ENCODE results near the gene GREB1. TPM values are rescaled to one million over a fixed set of nuclear protein-coding genes. Genes with fewer than 3 reads are reported as not detected.

The GREB1 gene
- total and polyA plus RNA-seq, 2 of the 13 experiments (the other 11 are each of a cell fraction or from before 2014, with no cell fraction given), result 31.3 to 61.2 TPM

- TF ChIP-seq ATF2 (CRISPR knock-in tag; IDR thresholded peaks at IDR 0.05) (peak; percentile 96), ZNF329 (CRISPR knock-in tag; IDR thresholded peaks at IDR 0.05; ENCODE audit: low read depth) (no peak; the same call in 1 of the 2 replicates), HOXA9 (CRISPR knock-in tag; IDR thresholded peaks at IDR 0.05; ENCODE audit: borderline replicate concordance) (no peak), ZNF878 (CRISPR knock-in tag; IDR thresholded peaks at IDR 0.05) (peak; percentile 96), ZNF652 (CRISPR knock-in tag; IDR thresholded peaks at IDR 0.05; ENCODE audit: borderline replicate concordance, low read depth) (peak; percentile 76; the same call in 1 of the 2 replicates), SCMH1 (CRISPR knock-in tag; IDR thresholded peaks at IDR 0.05; ENCODE audit: borderline replicate concordance) (no peak), CENPX (CRISPR knock-in tag; IDR thresholded peaks at IDR 0.05) (no peak), ZSCAN20 (CRISPR knock-in tag; IDR thresholded peaks at IDR 0.05; ENCODE audit: borderline replicate concordance) (peak; percentile 67; the same call in 1 of the 2 replicates), TGIF2 (CRISPR knock-in tag; IDR thresholded peaks at IDR 0.05) (peak; percentile 48; the same call in 1 of the 2 replicates), FOXA3 (CRISPR knock-in tag; IDR thresholded peaks at IDR 0.05) (peak; percentile 99), MED8 (CRISPR knock-in tag; IDR thresholded peaks at IDR 0.05; ENCODE audit: insufficient replicate concordance) (peak; percentile 99), ZNF761 (CRISPR knock-in tag; conservative IDR thresholded peaks at IDR 0.05) (peak; percentile 56; the same call in 1 of the 2 replicates), SP5 (CRISPR knock-in tag; IDR thresholded peaks at IDR 0.05; ENCODE audit: borderline replicate concordance, low read depth) (peak; percentile 94), DBP (CRISPR knock-in tag; IDR thresholded peaks at IDR 0.05; ENCODE audit: not compliant biosample characterization) (peak; percentile 69), ZSCAN21 (CRISPR knock-in tag; IDR thresholded peaks at IDR 0.05; ENCODE audit: borderline replicate concordance) (peak; percentile 77; the same call in 1 of the 2 replicates), ZNF264 (CRISPR knock-in tag; IDR thresholded peaks at IDR 0.05) (peak; percentile 93; the same call in 1 of the 2 replicates), ZNF335 (CRISPR knock-in tag; IDR thresholded peaks at IDR 0.05) (peak; percentile 80), ZNF331 (CRISPR knock-in tag; IDR thresholded peaks at IDR 0.05) (peak; percentile 98), ZNF83 (CRISPR knock-in tag; IDR thresholded peaks at IDR 0.05; ENCODE audit: borderline replicate concordance) (no peak), ZSCAN29 (CRISPR knock-in tag; conservative IDR thresholded peaks at IDR 0.05) (peak; percentile 90; the same call in 1 of the 2 replicates), ZNF512B (CRISPR knock-in tag; IDR thresholded peaks at IDR 0.05; ENCODE audit: borderline replicate concordance) (peak; percentile 96; the same call in 1 of the 2 replicates), ZFP82 (CRISPR knock-in tag; IDR thresholded peaks at IDR 0.05; ENCODE audit: borderline replicate concordance) (peak; percentile 66; the same call in 1 of the 2 replicates), SP4 (CRISPR knock-in tag; IDR thresholded peaks at IDR 0.05) (peak; percentile 65), ZBTB8A (CRISPR knock-in tag; IDR thresholded peaks at IDR 0.05; ENCODE audit: borderline replicate concordance, low read depth) (no peak), SOX13 (IDR thresholded peaks at IDR 0.05) (peak; percentile 99), SOX13 (CRISPR knock-in tag; conservative IDR thresholded peaks at IDR 0.05 in 1 of 2, IDR thresholded peaks at IDR 0.05 in 1 of 2) (peak in 1 of 2 experiments; percentile 100; a peak in 2 of 4 replicates)
Observed at GRCh38 chr2:11499081-11499743, 34.6 kb upstream of the GREB1 start (continued).

All from HepG2 (cell line).